IPS-11a (cell line): ENCODE results near the gene NTM.

ENCODE experiments used
- H3K4me3 ChIP-seq: one replicate; pipeline ENCODE4 v1.5.1; 2013; ENCODE audit warnings: low read depth, low read length, control low read depth

The NTM gene

DNA sequence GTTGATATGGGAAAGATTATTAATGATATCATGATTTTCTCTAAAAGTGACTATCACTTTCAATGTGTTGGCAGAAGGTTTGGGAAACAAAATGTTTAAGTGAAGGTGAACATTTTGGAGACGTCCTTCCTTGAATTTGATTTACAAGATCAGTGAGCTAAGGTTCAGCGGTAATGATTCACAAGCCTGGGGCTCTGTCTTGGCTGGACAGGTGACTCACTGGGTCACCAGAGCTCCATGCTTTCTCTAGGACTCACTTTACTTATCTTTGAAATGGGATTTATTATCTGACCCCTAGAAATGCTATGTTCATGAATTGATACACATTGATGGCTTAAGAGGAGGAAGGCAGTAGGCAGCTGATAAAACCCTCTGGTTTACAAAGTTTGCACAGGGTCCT lies 437.5 kb downstream of the NTM start:
- H3K4me3 ChIP-seq, result no peak overlapping the region

DNA sequence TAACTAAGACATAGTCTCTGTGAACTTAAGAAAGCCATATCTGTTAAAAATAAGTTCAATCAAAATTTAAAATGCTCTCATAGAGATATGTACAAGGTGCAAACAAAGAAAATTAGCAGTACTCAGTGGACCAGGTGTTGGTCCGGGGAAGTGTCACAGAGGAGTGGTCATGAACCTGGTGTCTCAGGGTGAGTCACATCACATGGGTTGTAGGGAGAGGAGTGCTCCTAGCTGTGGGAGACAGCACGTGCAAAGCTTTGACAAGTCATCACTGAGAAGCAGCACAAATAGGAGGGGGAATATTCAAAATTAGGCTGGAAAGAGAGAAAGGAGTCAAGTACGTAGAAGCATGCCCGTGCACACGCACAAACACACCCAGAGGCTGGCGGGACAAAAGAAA lies 438.1 kb downstream of the NTM start:
- H3K4me3 ChIP-seq, result no peak overlapping the region

GRCh38 chr11:131809203-131809918 lies 438.9 kb downstream of the NTM start:
- H3K4me3 ChIP-seq, result no peak overlapping the region

DNA sequence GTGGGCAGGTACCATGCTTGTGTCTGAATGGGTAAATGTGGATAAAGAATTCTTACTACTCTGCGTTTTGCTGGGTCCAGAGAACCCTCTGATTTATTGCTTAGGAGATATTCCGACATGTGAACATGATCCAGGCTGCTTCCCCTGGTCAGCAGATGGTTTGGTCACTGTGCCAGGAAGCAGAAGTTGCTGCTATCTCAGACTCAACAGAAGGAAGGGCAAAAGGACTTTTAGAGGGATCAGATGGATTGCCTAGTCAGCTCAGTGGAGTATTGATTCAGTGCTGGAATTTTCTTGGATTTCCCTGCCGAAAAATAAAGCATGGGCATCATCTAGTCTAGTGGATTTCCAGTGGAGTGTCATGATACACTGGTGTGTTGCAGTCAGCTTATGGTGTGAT lies 440.1 kb downstream of the NTM start:
- H3K4me3 ChIP-seq, result no peak overlapping the region

DNA sequence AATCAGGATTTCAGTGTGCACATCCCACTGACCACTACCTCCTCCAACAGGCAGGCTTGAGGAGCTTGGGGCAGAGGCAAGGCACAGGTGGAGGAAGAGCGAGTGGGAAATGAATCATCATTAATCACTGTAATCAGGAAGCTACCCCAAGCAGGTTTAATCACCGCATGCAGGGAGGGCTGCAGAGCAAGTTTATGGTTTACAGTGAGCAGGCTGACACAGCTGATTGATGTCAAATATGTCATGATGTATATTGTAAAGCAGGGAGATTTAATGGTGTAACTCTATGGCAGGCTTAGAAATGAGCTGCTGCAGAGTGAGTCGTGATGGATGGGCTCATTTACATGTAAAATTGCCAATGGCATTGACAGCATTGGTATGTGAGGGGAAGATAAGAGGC lies 441.0 kb downstream of the NTM start:
- no peak overlapping the region for H3K4me3 ChIP-seq

DNA sequence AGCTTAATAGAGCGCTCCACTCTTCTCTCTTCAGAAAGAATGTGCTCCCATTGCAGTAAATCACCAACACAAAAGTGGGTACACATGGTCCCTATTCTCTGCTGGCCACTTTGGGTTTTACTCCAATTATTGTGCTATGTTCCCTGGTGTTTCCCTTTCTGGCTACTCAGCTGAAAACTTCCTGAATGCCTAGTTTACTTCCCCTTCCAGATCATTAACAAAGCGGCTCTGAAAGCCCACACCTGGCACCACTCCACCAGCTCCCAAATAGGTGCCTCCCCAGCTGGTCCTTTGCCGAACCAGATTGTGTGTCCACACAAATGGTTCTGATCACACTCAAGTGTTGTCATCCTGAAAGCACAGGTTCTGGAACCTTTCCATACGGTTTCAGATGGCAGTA lies 443.7 kb downstream of the NTM start:
- H3K4me3 ChIP-seq, result no peak overlapping the region

DNA sequence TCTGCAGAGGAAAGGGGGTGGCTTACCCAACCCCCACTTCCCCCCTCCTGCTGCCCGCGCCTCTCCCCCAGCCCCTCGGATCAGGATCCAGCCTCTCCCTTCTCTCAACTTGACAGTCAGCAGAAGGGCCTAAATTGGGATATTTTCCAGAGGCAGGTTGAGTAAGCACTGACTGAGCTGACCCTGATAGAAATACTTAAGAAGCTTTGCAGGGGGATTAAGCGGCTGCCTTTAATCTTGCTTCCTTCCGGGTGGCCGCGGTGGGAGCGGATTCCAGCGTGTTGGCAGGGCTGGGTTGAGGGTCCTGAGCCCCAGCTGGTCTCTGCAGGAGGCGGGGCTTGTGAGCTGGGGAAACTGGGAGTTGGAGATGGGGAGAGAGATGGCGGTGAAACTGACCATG lies 445.2 kb downstream of the NTM start:
- no peak overlapping the region for H3K4me3 ChIP-seq

- no peak overlapping the region for H3K4me3 ChIP-seq
Measured at GRCh38 chr11:131816051-131816450, 445.6 kb downstream of the NTM start.

- H3K4me3 ChIP-seq, result no peak overlapping the region
Measured at GRCh38 chr11:131817687-131818188, 447.3 kb downstream of the NTM start.

DNA sequence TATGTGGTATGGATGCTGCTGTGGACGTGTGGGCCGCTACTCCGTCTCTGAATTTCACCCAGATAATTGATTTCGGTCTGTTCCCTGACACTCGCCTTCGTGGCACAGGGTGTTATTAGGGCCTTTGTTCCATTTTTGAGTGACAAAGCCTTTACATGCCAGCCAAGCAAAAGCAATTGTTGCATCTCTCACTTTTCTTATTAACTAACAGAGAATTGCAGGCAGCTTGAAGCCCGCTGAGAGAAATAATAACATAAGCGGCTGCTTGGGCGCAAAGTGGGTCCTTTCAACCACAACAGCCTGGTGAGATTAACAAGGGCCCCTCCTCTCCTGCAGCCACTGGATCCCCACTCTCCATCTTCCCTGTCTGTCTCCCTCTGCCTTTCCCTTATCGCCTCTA lies 449.4 kb downstream of the NTM start:
- H3K4me3 ChIP-seq, result no peak overlapping the region

- no peak overlapping the region for H3K4me3 ChIP-seq
Measured at GRCh38 chr11:131822506-131822905, 452.1 kb downstream of the NTM start.

- H3K4me3 ChIP-seq, result no peak overlapping the region
Measured at GRCh38 chr11:131823772-131824171, 453.4 kb downstream of the NTM start.

DNA sequence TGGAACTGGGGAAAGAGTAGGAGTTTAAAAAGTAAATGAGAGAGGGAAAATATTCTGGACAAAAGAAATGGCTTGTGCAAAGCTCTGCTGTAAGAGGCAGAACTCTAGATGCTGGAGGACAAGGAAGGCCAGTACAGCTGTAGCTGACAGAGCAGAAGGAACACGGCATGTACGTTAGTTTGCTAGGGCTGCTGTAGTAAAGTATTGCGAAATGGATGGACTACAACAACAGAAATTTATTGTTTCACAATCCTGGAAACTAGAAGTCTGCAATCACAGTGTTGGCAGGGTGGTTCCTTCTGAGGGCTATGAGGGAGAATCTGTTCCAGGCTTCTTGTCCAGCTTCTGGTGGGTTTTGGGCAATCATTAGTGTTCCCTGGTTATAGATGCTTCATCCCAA lies 454.4 kb downstream of the NTM start:
- H3K4me3 ChIP-seq, result no peak overlapping the region

DNA sequence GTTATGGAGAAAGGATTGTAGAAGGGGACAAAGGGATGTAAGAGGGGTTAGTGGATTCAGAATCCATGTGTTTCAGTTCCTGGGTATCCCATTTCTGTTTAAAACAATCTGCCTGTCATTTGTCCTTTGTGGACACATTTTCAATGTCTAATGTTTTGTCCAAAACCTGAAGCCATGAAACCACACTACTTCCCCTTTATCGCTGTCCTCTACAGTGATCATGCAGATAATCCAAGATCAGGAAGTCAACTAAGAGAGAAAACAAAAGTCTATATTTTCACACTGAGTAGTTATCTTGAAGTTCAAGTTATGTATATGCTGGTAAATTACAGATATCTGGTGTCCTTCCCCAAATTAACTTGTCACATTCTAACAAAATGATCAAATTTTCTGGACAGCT lies 457.0 kb downstream of the NTM start:
- no peak overlapping the region for H3K4me3 ChIP-seq

DNA sequence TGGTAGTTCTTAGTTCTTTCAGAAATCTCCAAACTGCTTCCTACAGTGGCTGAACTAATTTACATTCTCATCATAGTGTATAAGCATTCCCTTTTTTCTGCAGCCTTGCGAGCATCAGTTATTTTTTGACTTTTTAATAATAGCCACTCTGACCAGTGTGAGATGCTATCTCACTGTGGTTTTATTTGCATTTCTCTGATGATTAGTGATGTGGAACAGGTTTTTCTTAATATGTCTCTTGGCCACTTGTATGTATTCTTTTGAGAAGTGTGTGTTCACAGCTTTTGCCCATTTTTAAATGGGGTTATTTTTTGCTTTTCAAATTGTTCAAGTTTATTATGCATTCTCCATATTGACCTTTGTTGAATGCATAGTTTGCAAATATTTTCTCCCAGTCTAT lies 459.3 kb downstream of the NTM start:
- no peak overlapping the region for H3K4me3 ChIP-seq

- H3K4me3 ChIP-seq, result no peak overlapping the region
Measured at GRCh38 chr11:131832079-131832478, 461.7 kb downstream of the NTM start.

GRCh38 chr11:131833366-131833765 lies 463.0 kb downstream of the NTM start:
- H3K4me3 ChIP-seq, result no peak overlapping the region

GRCh38 chr11:131837562-131837961 lies 467.1 kb downstream of the NTM start:
- no peak overlapping the region for H3K4me3 ChIP-seq

- H3K4me3 ChIP-seq, result no peak overlapping the region
Measured at GRCh38 chr11:131838016-131838415, 467.6 kb downstream of the NTM start.

DNA sequence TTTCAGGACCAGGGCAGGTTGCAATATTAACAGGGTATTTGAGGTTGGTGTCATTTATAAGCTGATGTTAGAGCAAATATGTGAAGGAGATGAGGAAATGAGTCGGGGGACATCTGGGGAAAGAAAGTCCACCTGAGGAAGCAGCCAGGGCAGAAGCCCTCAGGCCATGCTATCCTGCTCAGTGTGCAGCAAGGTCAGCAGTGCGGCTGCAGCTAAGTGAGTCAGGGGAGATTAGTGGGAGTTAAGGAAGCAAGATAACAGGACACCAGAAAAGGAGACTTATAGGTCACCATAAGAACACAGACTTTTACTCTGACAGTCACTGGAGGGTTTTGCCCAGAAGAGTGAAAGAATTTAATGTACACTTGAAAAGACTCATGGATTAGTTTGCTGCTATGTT lies 468.9 kb downstream of the NTM start:
- no peak overlapping the region for H3K4me3 ChIP-seq

GRCh38 chr11:131840545-131840944 lies 470.1 kb downstream of the NTM start:
- H3K4me3 ChIP-seq, result no peak overlapping the region

DNA sequence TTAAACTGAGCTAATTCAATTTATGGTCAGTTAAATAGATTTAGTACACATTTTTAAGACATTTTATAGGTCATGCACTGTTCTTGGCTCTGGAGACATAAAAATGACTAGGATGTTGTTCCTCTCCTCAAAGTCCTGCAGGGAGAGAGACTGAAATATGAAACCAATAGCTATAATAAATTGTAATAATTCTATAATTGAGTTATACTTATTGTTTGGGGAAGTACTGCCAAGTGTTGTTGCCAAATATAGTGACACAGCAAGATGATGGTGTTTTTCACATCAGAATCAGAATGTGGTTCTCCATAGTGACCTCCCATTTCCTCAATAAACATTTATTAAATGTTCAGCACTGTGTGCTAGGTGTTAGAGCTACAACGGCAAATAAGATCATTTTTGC lies 470.6 kb downstream of the NTM start:
- no peak overlapping the region for H3K4me3 ChIP-seq
